ENCODE measurements around the gene ATG5.
"Not testable (repeated sequence)": the region's sequence is repeated elsewhere in the genome, so short reads cannot be mapped to it uniquely, and the experiment has no call there.

DNA sequence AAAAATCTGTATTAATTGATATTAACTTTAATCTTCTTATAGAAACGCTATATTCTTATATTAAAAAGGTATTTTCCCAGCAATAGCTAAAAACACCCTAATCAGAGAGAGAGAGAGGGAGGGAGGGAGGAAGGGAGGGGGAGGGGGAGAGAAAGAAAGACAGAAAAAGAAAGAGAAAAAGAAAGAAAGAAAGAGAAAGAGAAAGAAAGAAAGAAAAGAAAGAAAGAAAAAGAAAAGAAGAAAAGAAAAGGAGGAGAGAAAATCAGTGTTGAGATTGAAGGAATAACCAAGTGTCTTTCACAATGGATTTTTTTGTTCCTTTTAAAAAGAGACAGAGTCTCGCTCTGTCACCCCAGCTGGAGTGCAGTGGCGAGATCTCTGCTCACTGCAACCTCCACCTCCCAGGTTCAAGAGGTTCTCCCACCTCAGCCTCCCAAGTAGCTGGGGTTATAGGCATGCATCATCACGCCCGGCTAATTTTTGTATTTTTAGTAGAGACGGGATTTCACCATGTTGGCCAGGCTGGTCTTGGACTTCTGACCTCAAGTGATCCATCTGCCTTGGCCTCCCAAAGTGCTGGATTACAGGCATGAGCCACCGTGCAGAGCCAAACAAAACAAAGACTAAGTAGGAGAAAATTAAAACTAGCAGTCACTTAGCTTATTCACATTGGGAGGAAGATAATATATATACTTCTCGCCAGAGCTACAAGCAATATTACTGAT is 73.9 kb downstream of the ATG5 start:
- TF ChIP-seq, protein P1, sequence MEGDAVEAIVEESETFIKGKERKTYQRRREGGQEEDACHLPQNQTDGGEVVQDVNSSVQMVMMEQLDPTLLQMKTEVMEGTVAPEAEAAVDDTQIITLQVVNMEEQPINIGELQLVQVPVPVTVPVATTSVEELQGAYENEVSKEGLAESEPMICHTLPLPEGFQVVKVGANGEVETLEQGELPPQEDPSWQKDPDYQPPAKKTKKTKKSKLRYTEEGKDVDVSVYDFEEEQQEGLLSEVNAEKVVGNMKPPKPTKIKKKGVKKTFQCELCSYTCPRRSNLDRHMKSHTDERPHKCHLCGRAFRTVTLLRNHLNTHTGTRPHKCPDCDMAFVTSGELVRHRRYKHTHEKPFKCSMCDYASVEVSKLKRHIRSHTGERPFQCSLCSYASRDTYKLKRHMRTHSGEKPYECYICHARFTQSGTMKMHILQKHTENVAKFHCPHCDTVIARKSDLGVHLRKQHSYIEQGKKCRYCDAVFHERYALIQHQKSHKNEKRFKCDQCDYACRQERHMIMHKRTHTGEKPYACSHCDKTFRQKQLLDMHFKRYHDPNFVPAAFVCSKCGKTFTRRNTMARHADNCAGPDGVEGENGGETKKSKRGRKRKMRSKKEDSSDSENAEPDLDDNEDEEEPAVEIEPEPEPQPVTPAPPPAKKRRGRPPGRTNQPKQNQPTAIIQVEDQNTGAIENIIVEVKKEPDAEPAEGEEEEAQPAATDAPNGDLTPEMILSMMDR (conservative IDR thresholded peaks at IDR 0.05; ENCODE audit: low read length): not testable (repeated sequence)
- not testable (repeated sequence) for TF ChIP-seq EZH2phosphoT487 (IDR thresholded peaks at IDR 0.05; ENCODE audit: borderline replicate concordance, low read depth, low read length)
